Suprapubic skin (tissue), 3 donors: ENCODE data around the gene PPP2R5C.

Experiments used
- CTCF ChIP-seq, 2 donors: fragments of 200-600 bp in 1 of 2; fragments of 450-650 bp in 1 of 2; sonication (generic) in 1 of 2; IDR thresholded peaks; one replicate each; pipeline ENCODE4 v1.5.1; 2016 to 2019; ENCODE audit warnings: antibody characterized with exemption in 2 of 2, mild to moderate bottlenecking in 1 of 2, moderate library complexity in 1 of 2
- EP300 ChIP-seq: sonication (generic); formaldehyde crosslinking; IDR thresholded peaks from one replicate; pipeline ENCODE4 v1.6.1; 2017; ENCODE audit warnings: antibody characterized with exemption

GRCh38 chr14:101961011-101961721 is 199.7 kb downstream of the PPP2R5C start:
- TF ChIP-seq EP300 (no peak), CTCF (IDR thresholded peaks at IDR 0.05) (peak; percentile 74 to 84)
